SKM-1 treated with dmso at 0.1 percent for 144 hours (cell line): ENCODE results near the gene MISP3.

Source experiments
- DNase-seq: peaks from one replicate; lab custom pipeline; 2025; ENCODE audit not compliant: unreplicated experiment; lab: John Stamatoyannopoulos, UW

Gene MISP3

DNA sequence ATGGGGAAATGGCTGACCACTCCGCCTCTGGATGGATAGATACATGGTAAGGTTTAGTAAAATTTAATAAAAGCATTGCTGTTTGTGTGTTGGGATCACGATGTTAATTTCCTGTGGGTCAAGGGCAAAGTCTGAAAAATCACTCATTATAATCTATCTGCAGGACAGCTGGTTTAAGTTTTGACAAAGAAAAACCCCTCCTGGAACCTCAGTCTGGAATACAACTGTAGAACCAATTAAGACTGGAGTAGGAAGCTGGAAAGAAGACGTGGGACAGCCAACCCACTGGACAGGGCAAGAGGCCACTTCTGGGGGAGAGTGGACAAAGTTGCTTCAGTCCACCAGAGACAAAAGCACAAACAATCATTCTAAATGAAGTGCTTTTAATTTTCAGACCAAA, 46.6 kb downstream of the MISP3 start:
- no peak for DNase-seq

DNA sequence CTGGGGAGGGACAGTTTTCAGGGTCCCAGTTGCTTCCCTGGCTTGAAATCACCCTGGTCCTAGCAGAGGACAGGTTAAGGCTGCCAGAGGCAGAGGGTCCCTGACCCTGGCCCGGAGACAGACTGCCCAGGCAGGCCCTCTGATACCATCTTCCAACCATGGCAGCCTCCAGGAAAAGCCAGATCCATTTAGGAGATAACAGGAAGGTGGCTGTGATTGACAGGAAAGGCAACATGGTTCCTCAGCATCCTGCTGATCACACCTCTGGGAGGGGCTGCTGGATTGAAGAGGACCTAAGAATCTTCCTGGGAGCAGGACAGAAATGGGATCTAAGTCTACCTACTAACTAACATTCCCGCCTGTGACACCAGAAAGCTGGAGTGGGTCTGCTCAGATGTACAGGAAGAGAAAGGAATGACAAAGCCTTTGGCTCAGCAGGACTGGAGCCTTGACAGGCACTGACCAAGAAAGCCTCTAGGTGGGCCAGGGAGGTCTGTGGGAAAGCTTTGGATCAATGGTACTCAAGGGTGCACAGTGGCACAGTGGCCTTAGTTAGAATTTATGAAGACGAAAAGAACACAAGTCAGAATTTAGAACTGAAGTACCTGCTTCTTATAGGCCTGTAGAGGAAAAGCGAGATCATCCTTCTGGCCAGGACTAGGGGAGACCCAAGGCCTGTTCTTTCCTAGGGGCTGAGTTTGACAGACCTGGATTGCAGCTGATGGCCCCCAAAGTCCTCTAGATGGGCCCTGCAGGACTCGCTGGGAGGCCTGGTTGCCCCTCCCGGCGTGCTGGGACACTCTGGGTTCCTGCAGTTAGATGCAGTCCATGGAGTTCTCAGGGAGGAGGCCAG, 47.3 kb downstream of the MISP3 start:
- DNase-seq = no peak

DNA sequence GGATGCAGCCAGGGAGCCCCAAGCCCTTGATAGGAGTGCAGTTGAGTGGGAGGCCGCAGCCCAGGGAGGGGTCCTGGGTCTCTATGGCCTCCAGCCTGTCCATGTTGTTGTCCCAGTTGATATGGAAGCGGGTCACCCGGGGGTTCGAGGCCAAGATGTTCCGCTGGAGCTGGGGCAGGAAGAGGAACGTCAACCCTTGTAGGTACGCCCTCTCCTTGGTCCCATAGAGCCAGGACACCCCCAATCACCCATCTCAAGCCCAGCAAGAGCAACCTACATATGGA, 47.9 kb downstream of the MISP3 start:
- no peak for DNase-seq

DNA sequence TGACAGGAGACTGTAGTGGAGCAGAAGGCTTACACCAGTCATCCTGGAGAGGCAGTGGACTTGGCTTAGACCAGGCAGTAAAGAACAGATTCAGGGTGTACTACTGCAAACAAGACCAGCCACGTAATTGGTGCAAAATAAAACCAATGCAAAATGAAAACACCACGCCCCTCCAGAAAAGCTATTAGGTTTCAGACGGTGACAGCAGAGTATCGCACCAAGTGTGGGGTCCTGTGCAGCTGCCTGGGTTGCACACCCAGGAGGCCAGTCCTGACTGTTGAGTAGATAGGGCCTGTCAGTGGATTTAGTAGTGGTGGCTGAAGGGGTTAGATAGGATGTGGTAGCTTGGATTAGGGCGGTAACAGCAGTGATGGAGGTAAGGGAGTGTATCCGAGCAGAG, 50.3 kb downstream of the MISP3 start:
- no peak for DNase-seq
